Activated naive CD8-positive, alpha-beta T cell treated with anti-CD3 and anti-CD28 coated beads for 36 hours (primary cell): ENCODE results near the gene SSBP1. TPM values are rescaled to one million over a fixed set of nuclear protein-coding genes. Genes with fewer than 3 reads are reported as not detected.
A peak's percentile ranks its signal among the peaks of the same experiment; 100 is the strongest.

Experiments used
- DNase-seq: peaks from one replicate; pipeline ENCODE4 v3.0.0; 2021
- H3K27ac Mint-ChIP-seq: one replicate; pipeline ENCODE4 v1.8.0; 2022; ENCODE audit warnings: mild to moderate bottlenecking, moderate library complexity, mixed read lengths
- H3K27me3 Mint-ChIP-seq: one replicate; pipeline ENCODE4 v1.8.0; 2022; ENCODE audit warnings: mild to moderate bottlenecking, mixed read lengths
- H3K36me3 Mint-ChIP-seq: one replicate; pipeline ENCODE4 v1.8.0; 2021; ENCODE audit warnings: mild to moderate bottlenecking, mixed read lengths
- H3K4me1 Mint-ChIP-seq: one replicate; pipeline ENCODE4 v1.8.0; 2021; ENCODE audit warnings: mixed read lengths
- H3K4me3 Mint-ChIP-seq: one replicate; pipeline ENCODE4 v1.8.0; 2022; ENCODE audit warnings: mild to moderate bottlenecking, moderate library complexity, mixed read lengths
- H3K9me3 Mint-ChIP-seq: one replicate; pipeline ENCODE4 v1.8.0; 2022; ENCODE audit warnings: mixed read lengths
- total RNA-seq, 2 experiments: library from RNA; stranded (reverse); gene quantifications; one replicate each; pipeline ENCODE4 v1.2.3, GENCODE V29; 2021

SSBP1 gene
- total RNA-seq, 2 experiments from 2014 or later, result 309 to 318 TPM

GRCh38 chr7:141702047-141702567 lies 36.1 kb upstream of the SSBP1 start, which contains the start of gene DENND11:
Gene DENND11, minus strand, starts transcription at chr7:141702166. Its CDS starts 13 bp downstream, at chr7:141702153.
- DNase-seq, result peak; percentile 67
- Mint-ChIP-seq H3K9me3 (no peaks in the 10 kb centered on the region), H3K27me3 (peaks cover 5% of the 10 kb centered on the region), H3K4me3 (peak within 1 kb of the TSS; percentile 73), H3K27ac (peak within 1 kb of the TSS; percentile 39), H3K36me3 (peaks cover 3% of the 10 kb centered on the region), H3K4me1 (peaks cover 40% of the 10 kb centered on the region)

GRCh38 chr7:141702892-141703291 lies 35.3 kb upstream of the SSBP1 start:
- Mint-ChIP-seq H3K27me3 (peaks cover 5% of the 10 kb centered on the region), H3K27ac (no peak overlapping the region), H3K4me3 (no peak overlapping the region), H3K4me1 (peaks cover 33% of the 10 kb centered on the region), H3K36me3 (peaks cover 3% of the 10 kb centered on the region), H3K9me3 (no peaks in the 10 kb centered on the region)
- no peak for DNase-seq

GRCh38 chr7:141704112-141704511 lies 34.0 kb upstream of the SSBP1 start:
- peaks cover 3% of the 10 kb centered on the region for H3K36me3 Mint-ChIP-seq
- no peak for DNase-seq
- H3K27me3 Mint-ChIP-seq, result peaks cover 5% of the 10 kb centered on the region
- H3K4me3 Mint-ChIP-seq, result no peak overlapping the region
- no peak overlapping the region for H3K27ac Mint-ChIP-seq
- peaks cover 20% of the 10 kb centered on the region for H3K4me1 Mint-ChIP-seq
- H3K9me3 Mint-ChIP-seq, result no peaks in the 10 kb centered on the region

- Mint-ChIP-seq H3K36me3 (peaks cover 3% of the 10 kb centered on the region), H3K4me3 (no peak overlapping the region), H3K27ac (no peak overlapping the region), H3K9me3 (no peaks in the 10 kb centered on the region), H3K4me1 (peaks cover 15% of the 10 kb centered on the region), H3K27me3 (peaks cover 5% of the 10 kb centered on the region)
- no peak for DNase-seq
These were observed 33.4 kb upstream of the SSBP1 start for GRCh38 chr7:141704741-141705140.

GRCh38 chr7:141706239-141707064 lies 31.7 kb upstream of the SSBP1 start:
- DNase-seq, result no peak
- Mint-ChIP-seq H3K4me1 (peaks cover 4% of the 10 kb centered on the region), H3K36me3 (no peaks in the 10 kb centered on the region), H3K9me3 (no peaks in the 10 kb centered on the region), H3K27me3 (peaks cover 5% of the 10 kb centered on the region), H3K4me3 (no peak overlapping the region), H3K27ac (no peak overlapping the region)

GRCh38 chr7:141708351-141708750 lies 29.8 kb upstream of the SSBP1 start, which contains the start of gene WEE2:
Gene WEE2, plus strand, starts transcription at chr7:141708353. Its CDS starts 406 bp downstream, at chr7:141708759.
- peaks cover 4% of the 10 kb centered on the region for H3K27me3 Mint-ChIP-seq
- no peaks in the 10 kb centered on the region for H3K36me3 Mint-ChIP-seq
- no peak for DNase-seq
- H3K4me1 Mint-ChIP-seq, result no peaks in the 10 kb centered on the region
- H3K9me3 Mint-ChIP-seq, result no peaks in the 10 kb centered on the region
- H3K4me3 Mint-ChIP-seq, result no peak within 1 kb of the TSS
- H3K27ac Mint-ChIP-seq, result no peak within 1 kb of the TSS

GRCh38 chr7:141709318-141709717 lies 28.8 kb upstream of the SSBP1 start:
- Mint-ChIP-seq H3K4me1 (no peaks in the 10 kb centered on the region), H3K27me3 (no peaks in the 10 kb centered on the region), H3K27ac (no peak overlapping the region), H3K4me3 (no peak overlapping the region), H3K9me3 (no peaks in the 10 kb centered on the region), H3K36me3 (no peaks in the 10 kb centered on the region)
- no peak for DNase-seq

GRCh38 chr7:141709749-141710148 lies 28.4 kb upstream of the SSBP1 start:
- H3K9me3 Mint-ChIP-seq, result no peaks in the 10 kb centered on the region
- H3K27me3 Mint-ChIP-seq, result no peaks in the 10 kb centered on the region
- no peak overlapping the region for H3K4me3 Mint-ChIP-seq
- no peak overlapping the region for H3K27ac Mint-ChIP-seq
- no peaks in the 10 kb centered on the region for H3K4me1 Mint-ChIP-seq
- H3K36me3 Mint-ChIP-seq, result no peaks in the 10 kb centered on the region
- DNase-seq, result no peak

DNA sequence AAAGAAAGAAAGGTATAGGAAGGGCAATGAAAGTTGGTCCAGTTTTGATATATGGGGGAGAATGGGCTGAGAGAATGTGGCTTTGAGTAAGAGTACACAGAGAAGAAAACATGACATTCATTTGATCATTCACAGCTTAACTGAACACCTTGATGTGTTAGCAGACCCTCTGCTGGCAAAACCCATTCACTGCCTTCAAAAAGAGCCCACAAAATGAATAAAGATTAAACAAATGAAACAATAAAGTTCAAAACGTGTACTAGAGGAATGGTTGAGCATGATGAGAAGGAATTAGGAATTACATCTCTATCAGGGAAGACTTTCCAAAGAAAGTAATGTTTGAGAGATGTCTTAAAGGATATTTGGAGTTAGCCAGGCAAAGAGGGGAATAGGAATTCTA lies 27.9 kb upstream of the SSBP1 start:
- DNase-seq, result no peak
- H3K4me1 Mint-ChIP-seq, result no peaks in the 10 kb centered on the region
- H3K4me3 Mint-ChIP-seq, result no peak overlapping the region
- no peak overlapping the region for H3K27ac Mint-ChIP-seq
- no peaks in the 10 kb centered on the region for H3K9me3 Mint-ChIP-seq
- no peaks in the 10 kb centered on the region for H3K27me3 Mint-ChIP-seq
- no peaks in the 10 kb centered on the region for H3K36me3 Mint-ChIP-seq

GRCh38 chr7:141712603-141713255 lies 25.4 kb upstream of the SSBP1 start:
- H3K27ac Mint-ChIP-seq, result no peak overlapping the region
- no peaks in the 10 kb centered on the region for H3K36me3 Mint-ChIP-seq
- no peaks in the 10 kb centered on the region for H3K9me3 Mint-ChIP-seq
- no peaks in the 10 kb centered on the region for H3K27me3 Mint-ChIP-seq
- no peaks in the 10 kb centered on the region for H3K4me1 Mint-ChIP-seq
- no peak for DNase-seq
- no peak overlapping the region for H3K4me3 Mint-ChIP-seq

GRCh38 chr7:141713890-141714289 lies 24.3 kb upstream of the SSBP1 start:
- DNase-seq, result no peak
- H3K36me3 Mint-ChIP-seq, result no peaks in the 10 kb centered on the region
- H3K27ac Mint-ChIP-seq, result no peak overlapping the region
- H3K9me3 Mint-ChIP-seq, result no peaks in the 10 kb centered on the region
- H3K4me1 Mint-ChIP-seq, result no peaks in the 10 kb centered on the region
- H3K4me3 Mint-ChIP-seq, result no peak overlapping the region
- H3K27me3 Mint-ChIP-seq, result no peaks in the 10 kb centered on the region

- no peaks in the 10 kb centered on the region for H3K36me3 Mint-ChIP-seq
- no peak for DNase-seq
- H3K4me1 Mint-ChIP-seq, result no peaks in the 10 kb centered on the region
- no peak overlapping the region for H3K4me3 Mint-ChIP-seq
- no peak overlapping the region for H3K27ac Mint-ChIP-seq
- no peaks in the 10 kb centered on the region for H3K9me3 Mint-ChIP-seq
- H3K27me3 Mint-ChIP-seq, result no peaks in the 10 kb centered on the region
These were observed 23.6 kb upstream of the SSBP1 start for GRCh38 chr7:141714571-141714970.

DNA sequence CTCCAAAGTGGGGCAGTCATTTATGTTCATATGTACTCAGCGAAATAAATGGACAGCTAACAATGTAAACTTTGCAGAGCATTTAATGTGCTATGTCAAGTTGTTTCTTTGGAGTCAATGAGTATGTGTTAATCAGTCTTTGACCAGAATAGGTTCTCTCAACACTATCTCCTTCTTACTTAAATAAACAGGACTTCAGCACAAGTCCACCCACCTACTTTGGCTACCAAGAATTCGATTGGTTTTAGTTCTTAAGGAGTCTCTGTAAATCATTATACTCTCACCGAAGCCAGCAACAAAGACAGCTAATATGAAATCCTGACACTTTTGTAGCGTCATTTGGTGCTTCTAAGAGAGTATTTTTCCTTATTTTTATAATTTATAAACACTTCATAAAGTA lies 23.1 kb upstream of the SSBP1 start:
- no peaks in the 10 kb centered on the region for H3K4me1 Mint-ChIP-seq
- H3K9me3 Mint-ChIP-seq, result no peaks in the 10 kb centered on the region

DNA sequence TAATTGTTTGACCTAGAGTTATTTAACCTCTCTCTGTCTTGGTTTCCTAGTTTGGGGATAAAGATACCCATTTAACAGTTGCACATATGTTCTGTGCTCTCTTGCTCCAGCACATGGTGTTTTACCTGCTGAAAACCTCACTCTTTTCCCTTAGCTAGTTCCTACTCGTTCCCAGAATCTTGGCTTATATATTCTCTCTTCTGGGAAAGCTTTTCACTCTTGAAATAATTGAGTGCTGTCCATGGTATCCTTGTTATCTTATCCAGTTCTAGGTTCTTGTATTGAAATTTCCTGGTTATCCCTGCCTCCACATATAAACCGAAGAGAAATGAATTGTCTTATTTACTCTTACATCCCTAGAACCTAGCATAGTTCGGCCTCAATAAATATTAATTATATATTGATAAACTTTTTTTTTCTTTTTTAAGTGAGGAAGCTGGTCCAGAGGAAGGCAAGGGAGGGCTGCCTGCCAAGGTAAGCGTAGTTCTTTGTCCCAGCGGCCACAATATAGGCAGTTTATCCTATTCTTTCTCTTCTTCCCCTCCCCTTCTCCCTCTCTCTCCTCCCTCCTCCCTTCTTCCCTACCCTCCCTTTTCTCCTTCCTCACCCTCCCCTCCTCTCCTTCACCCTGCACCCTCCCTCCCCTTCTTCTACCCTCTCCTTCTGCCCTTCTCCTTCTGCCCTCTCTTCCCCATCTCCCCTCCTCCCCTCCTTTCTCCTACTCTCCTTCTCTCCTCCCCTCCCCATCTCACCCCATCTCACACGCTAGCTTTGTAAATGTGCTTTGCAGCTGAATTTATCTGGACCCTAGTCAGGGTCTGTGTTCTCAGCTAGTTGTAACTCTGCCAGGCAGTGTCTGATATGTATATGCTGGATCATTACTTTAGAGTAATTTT lies 22.1 kb upstream of the SSBP1 start:
- H3K9me3 Mint-ChIP-seq, result no peaks in the 10 kb centered on the region
- no peaks in the 10 kb centered on the region for H3K27me3 Mint-ChIP-seq
- no peaks in the 10 kb centered on the region for H3K4me1 Mint-ChIP-seq
- no peaks in the 10 kb centered on the region for H3K36me3 Mint-ChIP-seq
- no peak for DNase-seq
- no peak overlapping the region for H3K27ac Mint-ChIP-seq
- no peak overlapping the region for H3K4me3 Mint-ChIP-seq

More for the DNA sequence above, 23.1 kb upstream of the SSBP1 start:
- Mint-ChIP-seq H3K27ac (no peak overlapping the region), H3K36me3 (no peaks in the 10 kb centered on the region), H3K27me3 (no peaks in the 10 kb centered on the region), H3K4me3 (no peak overlapping the region)
- DNase-seq, result no peak

GRCh38 chr7:141717450-141717849 lies 20.7 kb upstream of the SSBP1 start:
- no peaks in the 10 kb centered on the region for H3K4me1 Mint-ChIP-seq
- no peak for DNase-seq
- H3K9me3 Mint-ChIP-seq, result no peaks in the 10 kb centered on the region
- no peaks in the 10 kb centered on the region for H3K36me3 Mint-ChIP-seq
- H3K27ac Mint-ChIP-seq, result no peak overlapping the region
- no peak overlapping the region for H3K4me3 Mint-ChIP-seq
- no peaks in the 10 kb centered on the region for H3K27me3 Mint-ChIP-seq
